HCT116 (cell line): Measurements from ENCODE around the gene TRIM61.

Experiments used
- EGR1 ChIP-seq: IDR thresholded peaks from 2 replicates; pipeline ENCODE4 v1.6.1; 2012; ENCODE audit warnings: low read depth
- EZH2 ChIP-seq: fragments of 200-600 bp; sonication (generic); IDR thresholded peaks from 2 replicates; pipeline ENCODE4 v1.6.1; 2017; ENCODE audit warnings: antibody characterized with exemption, mixed run types
- JUND ChIP-seq: IDR thresholded peaks from 2 replicates; pipeline ENCODE4 v1.6.1; 2012
- POLR2A ChIP-seq: IDR thresholded peaks from 2 replicates; pipeline ENCODE4 v1.7.0; 2011; ENCODE audit warnings: borderline replicate concordance; ENCODE audit not compliant: insufficient read depth, insufficient read length; ENCODE audit errors: extremely low read depth
- POLR2AphosphoS5 ChIP-seq: IDR thresholded peaks from 2 replicates; pipeline ENCODE4 v1.6.1; 2011; ENCODE audit warnings: mild to moderate bottlenecking, low read depth, low read length, moderate library complexity
- RAD21 ChIP-seq: IDR thresholded peaks from 2 replicates; pipeline ENCODE4 v1.6.1; 2012; ENCODE audit warnings: low read depth, mild to moderate bottlenecking
- REST ChIP-seq: IDR thresholded peaks from 2 replicates; pipeline ENCODE4 v1.6.1; 2012; ENCODE audit warnings: low read depth
- SIN3A ChIP-seq: IDR thresholded peaks from 2 replicates; pipeline ENCODE4 v1.6.1; 2012; ENCODE audit warnings: low read depth
- SRF ChIP-seq: IDR thresholded peaks from 2 replicates; pipeline ENCODE4 v1.6.1; 2012; ENCODE audit warnings: low read depth
- TF ChIP-seq, protein P1 (sequence below), 3 experiments: fragments of 200-600 bp in 1 of 3; sonication (generic) in 1 of 3; IDR thresholded peaks in 2 of 3; conservative IDR thresholded peaks in 1 of 3; 2 replicates each; pipeline ENCODE4 v1.5.1; 2012 to 2017; ENCODE audit warnings: low read depth in 2 of 3, low read length in 2 of 3, antibody characterized with exemption in 1 of 3, borderline replicate concordance in 1 of 3, control low read depth in 1 of 3, mild to moderate bottlenecking in 1 of 3, mixed read lengths in 1 of 3, mixed run types in 1 of 3, moderate library complexity in 1 of 3; ENCODE audit not compliant: insufficient read depth in 1 of 3
- TF ChIP-seq, protein P2 (sequence below): IDR thresholded peaks from 2 replicates; pipeline ENCODE4 v1.6.1; 2012

DNA sequence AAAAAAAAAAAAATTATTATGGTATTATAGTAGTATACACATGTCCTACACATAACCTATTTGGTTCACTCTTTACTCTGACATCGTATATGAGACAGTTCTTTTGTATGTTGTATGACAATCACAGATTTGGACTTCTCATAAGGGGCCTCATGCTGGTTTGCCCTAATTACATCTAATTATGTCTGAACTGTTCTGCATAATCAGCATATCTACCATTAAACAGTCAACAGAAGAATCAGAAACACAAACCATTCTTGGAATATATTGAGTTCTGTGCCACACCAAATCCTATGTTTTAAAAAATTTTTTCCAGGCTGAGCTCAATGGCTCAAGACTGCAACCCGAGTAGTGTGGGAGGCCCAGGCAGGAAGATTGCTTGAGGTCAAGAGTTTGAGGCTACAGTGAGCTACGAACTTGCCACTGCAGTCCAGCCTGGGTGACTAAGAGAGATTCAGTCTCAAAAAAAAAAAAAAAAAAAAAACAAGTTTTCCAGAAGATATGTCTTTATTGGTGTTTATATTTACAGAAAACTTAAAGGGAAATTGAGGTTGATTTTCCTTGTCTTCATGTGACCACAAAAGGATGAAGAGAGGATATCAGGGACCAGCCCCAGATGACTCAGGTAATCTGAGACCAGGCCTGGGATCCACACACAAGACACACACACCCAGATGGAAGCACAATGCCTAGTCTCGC is 22.2 kb downstream of the TRIM61 start:
- TF ChIP-seq, protein P1, sequence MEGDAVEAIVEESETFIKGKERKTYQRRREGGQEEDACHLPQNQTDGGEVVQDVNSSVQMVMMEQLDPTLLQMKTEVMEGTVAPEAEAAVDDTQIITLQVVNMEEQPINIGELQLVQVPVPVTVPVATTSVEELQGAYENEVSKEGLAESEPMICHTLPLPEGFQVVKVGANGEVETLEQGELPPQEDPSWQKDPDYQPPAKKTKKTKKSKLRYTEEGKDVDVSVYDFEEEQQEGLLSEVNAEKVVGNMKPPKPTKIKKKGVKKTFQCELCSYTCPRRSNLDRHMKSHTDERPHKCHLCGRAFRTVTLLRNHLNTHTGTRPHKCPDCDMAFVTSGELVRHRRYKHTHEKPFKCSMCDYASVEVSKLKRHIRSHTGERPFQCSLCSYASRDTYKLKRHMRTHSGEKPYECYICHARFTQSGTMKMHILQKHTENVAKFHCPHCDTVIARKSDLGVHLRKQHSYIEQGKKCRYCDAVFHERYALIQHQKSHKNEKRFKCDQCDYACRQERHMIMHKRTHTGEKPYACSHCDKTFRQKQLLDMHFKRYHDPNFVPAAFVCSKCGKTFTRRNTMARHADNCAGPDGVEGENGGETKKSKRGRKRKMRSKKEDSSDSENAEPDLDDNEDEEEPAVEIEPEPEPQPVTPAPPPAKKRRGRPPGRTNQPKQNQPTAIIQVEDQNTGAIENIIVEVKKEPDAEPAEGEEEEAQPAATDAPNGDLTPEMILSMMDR (IDR thresholded peaks at IDR 0.05 in 2 of 3, conservative IDR thresholded peaks at IDR 0.05 in 1 of 3; ENCODE audit: borderline replicate concordance in 1 of 3, insufficient read depth in 1 of 3, low read depth in 2 of 3, low read length in 2 of 3), result no peak
- TF ChIP-seq JUND, result no peak
- TF ChIP-seq POLR2A, result no peak
- no peak for TF ChIP-seq REST
- no peak for TF ChIP-seq POLR2AphosphoS5
- TF ChIP-seq EZH2, result no peak
- TF ChIP-seq, protein P2, sequence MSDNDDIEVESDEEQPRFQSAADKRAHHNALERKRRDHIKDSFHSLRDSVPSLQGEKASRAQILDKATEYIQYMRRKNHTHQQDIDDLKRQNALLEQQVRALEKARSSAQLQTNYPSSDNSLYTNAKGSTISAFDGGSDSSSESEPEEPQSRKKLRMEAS, result no peak
- no peak for TF ChIP-seq RAD21
- TF ChIP-seq EGR1, result no peak
- no peak for TF ChIP-seq SRF
- TF ChIP-seq SIN3A, result no peak
